GM11168 (cell line): ENCODE data around the gene ZNF519.
"Not testable (repeated sequence)": the region's sequence is repeated elsewhere in the genome, so short reads cannot be mapped to it uniquely, and the experiment has no call there.

Experiments used
- in situ Hi-C: fragments of 300-500 bp; cut with MboI; formaldehyde crosslinking; loops from one replicate; pipeline ENCODE4 v1.12.0; 2022; ENCODE audit warnings: low sequenced_read_pairs; ENCODE audit not compliant: unreplicated experiment

ZNF519 gene

DNA sequence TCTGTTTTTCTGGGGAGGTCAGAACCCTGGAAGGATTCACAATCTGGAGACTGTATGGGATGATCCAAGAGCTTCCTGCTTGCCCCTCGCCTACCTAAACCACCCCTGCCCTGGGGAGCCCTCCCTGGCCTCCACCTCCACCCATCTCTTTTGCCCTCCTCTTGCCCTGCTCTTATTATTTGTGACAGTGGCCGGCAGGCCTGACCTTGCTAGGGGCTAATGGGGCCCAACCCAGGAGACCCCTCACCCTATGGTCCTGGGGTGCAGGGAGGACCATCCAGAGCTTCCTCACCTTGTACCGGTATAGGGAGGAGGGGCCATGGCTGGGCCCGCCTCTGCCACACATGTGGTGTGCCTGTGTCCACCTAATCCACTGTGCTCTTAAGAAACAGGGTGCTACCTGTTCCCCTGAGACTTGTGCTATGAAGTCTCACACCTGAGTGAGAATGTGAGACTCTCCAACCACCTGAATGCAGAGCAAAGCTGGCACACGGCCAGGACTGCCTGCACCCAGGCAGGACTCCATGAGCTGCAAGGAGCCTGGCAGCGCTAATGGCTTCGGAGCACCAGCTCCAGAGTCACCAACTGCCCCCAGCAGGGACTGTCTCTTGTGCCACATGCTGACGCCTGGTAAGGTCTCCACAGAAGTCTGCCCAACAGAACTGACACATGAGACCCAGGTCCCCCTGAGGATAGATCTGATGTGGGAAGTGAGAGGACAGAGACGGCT is 17.1 kb upstream of the ZNF519 start:
- in situ Hi-C loops, result not testable (repeated sequence)

DNA sequence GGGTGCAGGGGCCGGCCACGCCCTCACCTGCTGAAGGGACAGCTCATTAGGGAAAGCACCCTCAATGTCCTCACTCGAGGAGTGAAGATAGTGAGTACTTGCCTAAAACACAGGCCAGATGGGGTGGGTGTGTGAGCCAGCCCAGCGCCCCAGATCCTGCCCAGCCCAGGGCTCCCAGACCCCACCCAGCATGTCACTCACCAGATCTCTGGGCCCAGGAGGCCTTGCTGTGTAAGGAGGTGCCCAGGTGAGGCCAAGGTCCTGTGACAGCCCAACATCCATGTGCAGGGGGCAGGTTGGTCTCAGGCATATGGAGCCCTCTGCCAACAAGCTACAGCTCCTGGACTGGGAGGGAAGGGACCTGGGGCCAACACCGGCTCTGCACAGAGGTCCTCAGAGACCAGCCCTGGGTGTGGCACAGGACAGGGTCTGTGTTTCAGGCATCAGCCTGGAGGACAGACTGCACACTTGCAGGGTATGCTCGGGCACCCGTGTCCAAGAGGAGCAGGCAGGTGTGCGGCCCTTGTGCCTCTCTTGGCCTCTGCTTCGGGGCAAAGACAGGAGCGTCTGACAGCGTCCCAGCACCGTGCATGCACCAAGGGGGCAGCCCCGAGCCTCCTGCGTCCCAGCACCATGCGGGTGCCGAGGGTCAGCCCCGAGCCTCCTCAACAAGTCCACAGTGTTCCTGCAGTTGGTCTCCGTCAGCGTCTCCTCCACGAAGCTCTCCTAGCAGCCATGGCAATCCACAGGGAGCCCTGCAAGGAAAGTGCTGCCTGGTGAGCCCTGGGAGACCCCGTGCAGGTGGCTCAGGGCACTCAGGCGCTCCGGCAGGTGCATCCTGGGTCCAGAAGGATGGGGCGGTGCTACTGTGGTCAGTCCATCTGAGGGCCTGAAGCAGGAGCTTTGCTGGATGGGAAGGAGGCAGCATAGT is 16.0 kb upstream of the ZNF519 start:
- in situ Hi-C loops, result not testable (repeated sequence)

DNA sequence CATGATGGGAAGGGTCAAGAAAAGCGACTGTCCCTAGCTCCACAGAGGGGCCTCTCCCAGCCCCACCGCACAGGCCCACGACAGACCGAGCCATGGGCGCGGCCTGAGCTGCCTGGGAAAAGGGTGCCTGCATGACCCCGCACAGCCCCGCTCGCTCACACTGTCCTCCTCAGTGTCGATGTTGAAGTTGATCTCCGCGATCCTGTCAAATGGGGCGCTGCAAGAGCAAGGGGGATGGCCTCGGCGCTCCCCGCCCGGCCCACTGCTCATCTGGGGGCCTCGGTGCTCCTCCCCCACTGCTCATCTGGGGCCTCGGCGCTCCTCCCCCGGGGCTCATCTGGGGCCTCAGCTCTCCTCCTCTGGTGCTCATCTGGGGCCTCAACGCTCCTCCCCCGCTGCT is 14.5 kb upstream of the ZNF519 start:
- in situ Hi-C loops, result not testable (repeated sequence)

DNA sequence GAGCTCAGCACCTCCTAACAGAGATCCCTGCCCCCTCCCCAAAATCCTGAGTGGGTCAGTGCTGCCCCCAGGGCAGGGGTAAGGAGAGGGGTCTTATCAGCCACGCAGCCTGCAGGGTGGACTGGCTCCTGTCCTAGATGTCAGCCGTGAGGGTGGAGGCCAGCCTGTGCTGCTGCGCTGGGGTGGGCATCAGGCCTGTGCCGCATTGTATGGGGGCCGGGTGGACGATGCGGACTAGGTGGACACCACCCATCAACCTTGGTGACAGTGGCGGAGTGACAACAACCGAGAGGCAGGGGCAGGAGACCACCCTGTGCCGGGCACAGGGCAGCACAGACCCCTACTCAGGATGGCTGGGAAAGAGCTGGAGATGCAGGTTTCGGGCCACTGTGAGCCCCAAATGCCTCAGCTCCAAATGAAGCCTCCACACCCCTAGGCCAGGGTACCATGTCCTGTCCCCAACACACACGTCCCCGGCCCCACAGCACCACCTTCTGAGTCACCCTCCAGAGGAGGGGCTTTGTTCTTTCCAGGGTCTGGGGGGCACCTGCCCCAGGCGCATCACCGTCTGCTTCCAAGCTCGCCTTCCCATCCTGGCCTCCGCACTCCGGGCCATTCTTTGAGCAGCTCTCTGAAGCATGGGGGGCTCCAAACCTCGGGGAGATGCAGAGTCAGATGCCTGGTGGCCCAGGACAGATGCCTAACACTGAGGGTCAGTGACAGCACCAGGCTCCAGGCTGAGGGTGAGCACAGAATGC is 13.5 kb upstream of the ZNF519 start:
- in situ Hi-C loops, result not testable (repeated sequence)

DNA sequence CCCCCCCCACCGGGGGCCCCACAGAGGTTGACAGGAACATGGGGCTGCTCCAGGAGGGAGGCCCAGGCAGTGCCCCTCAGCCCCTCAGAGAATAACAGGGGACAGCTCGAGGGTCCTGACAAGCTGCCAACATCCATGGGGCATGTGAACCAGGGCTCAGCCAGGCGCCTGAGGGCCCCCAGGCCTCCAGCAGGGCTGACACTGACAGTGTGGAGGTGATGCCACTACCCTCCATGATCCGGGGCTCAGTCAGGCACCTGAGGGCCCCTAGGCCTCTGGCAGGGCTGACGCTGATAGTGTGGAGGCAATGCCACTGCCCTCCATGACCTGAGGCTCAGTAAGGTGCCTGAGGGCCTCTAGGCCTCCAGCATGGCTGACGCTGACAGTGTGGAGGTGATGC is 12.8 kb upstream of the ZNF519 start:
- in situ Hi-C loops, result not testable (repeated sequence)

DNA sequence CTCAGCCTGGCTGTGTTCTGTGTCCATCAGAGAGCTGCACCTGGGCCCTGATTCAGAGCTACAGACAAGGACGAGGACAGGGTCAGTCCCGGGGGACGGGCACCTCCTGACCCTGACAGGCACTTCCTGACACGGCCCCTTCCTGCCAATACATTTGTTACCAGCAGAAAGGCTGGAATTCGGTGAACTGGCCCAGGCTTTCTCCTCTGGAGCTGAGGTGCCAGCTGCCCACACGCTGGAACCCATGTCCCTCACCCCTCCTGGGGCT is 12.3 kb upstream of the ZNF519 start:
- in situ Hi-C loops, result no loop called here

DNA sequence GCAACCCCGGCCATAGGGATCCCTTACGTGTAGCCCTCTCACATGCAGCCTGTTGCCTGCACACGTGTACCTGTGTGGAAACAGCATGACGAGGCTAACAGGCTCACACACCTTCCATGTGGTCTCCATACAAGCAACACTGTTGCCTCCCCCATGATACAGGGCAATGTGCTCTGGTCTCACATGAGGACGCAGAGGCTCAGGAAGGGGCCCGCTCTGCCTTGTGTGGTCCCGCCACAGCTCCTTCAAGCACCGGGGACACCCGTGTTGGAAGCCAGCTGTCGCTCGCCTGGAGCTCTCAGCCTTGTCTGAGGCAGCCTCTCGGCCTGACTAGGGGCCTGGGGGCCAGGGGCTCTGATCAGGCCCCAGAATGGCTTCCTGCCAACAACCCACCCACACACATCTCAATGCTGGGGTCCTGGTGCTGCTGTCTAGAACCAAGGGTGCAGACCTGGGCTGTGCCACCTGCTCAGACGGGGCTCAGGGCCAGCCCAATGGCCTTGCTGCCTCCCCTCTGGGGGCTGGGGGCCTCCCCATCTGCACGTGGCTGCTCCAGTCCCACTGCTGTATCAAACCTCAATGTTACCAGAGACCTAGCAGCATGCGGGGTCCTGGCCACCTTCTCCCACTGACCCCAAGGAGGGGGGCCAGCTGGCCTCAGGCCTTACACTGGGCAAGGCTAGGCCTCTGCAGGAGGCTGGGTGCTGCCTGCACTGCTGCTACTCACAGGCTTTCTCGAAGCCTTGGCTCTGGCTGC is 11.8 kb upstream of the ZNF519 start:
- in situ Hi-C loops, result not testable (repeated sequence)

DNA sequence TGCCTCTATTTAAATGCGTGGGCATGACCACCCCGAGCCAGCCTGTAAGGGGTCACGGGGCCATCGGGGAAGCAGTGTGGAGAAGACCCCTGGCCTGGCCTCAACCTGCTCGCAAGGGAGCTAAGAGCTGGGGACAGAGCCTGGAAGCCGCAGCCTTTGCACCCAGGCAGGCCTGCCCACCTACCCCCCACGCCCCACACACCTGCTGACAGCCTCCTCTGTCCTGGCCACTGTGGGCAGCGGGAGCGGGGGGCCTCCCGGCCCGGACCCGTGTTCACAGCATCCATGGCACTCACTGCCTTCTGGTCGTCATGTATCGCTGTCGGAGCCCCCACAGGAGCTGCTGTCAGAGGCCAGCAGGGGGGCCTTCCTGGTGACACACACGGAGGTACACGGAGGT is 11.2 kb upstream of the ZNF519 start:
- in situ Hi-C loops, result not testable (repeated sequence)

DNA sequence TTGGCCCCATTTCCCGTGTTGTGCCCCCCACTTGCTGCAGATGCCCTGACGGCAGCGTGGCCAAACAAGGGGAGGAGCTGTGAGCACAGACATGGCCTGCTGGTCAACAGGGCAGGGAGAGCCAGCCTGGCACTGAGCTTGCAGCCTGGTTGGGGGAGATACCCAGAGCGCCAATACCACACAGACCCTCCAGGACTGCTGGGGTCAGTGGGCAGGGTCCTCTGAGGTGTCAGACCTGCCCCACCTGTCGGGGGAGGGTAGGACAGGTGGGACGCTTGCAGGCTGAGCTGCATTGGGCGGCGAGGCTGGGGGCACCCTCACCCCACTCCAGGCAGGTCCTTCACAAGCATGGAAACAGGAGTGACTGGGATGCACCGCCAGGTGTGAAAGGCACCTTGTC is 9.9 kb upstream of the ZNF519 start:
- in situ Hi-C loops, result not testable (repeated sequence)

DNA sequence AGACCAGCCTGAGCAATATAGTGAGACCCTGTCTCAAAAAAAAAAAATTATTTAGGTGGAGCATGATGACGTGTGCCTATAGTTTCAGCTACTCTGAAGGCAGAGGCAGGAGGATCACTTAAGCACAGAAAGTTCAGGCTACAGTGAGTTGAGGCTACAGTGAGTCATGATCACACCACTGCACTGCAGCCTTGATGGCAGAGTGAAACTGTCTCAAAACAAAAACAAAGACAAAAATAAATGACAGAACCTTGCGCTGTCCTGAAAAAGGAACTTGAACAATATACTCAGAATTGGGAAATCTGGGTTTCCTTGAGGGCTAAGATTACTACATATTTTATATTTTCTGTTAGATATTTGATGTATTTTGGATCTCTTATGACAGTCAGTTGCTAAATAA is 7.3 kb upstream of the ZNF519 start:
- in situ Hi-C loops, result not testable (repeated sequence)

DNA sequence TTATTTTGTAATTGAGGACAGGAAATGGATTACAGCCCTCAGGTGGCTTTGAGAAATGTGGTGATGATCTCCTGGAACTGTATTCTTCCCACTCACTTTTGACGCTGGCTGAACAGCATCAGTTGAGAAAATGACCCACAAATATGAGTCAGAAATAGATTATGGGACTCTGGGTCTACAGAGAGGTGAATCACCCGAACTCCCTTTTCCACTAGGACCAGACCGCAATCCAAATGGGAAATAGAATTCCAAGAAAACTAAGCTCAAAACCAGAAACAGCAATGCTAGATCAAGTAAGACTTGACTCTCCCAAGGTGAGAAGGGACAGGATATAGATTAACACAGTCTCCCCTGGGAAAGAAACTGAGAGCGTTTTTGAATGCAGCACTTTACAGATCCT is 5.7 kb upstream of the ZNF519 start:
- in situ Hi-C loops, result not testable (repeated sequence)

DNA sequence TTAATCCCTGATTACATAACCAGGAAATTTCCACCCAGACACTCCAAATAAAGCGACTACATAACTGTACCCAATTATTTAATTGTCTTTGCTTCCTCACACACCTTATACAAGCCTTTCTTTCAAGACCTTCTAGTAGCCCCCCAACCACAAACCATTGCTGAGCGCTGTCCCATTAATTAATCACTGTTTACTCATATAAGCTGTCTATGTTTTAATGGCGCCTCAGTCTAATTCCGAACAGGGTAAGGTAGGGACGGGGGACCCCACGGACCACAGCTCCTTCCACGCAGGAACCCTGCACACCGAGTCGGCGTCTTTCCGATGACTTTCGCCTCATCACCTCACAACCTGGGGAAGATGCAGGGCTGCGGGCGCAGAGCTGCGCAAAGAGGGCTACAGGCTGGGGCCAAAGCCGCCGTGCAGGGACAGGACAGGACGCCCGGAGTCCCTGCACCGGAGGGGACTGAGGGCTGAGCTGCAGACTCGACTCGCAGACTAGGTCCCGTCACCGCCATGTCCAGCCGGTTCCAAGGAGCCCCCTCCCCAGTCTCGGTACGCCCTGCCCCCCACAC is 452 bp downstream of the ZNF519 start:
- in situ Hi-C loops, result not testable (repeated sequence)

DNA sequence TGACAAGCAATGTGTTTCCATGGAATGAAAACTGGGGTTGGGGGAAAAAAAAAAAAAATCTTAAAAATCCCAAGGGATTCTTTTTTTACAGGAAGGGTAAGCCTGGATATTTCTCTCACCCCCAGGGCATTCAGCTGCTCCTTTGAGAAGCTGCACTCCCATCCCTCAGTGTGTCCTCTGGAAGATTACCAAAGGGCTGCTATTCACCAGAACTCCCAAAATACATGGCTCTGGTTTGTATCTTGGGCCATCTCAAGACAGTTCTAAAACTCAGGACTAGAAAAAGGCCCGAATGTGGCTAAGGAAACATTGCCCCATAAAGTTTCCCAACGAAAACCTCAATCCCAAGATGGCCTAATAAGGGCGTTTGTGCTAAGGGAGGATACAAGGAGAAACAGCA is 1.4 kb downstream of the ZNF519 start:
- in situ Hi-C loops, result not testable (repeated sequence)

DNA sequence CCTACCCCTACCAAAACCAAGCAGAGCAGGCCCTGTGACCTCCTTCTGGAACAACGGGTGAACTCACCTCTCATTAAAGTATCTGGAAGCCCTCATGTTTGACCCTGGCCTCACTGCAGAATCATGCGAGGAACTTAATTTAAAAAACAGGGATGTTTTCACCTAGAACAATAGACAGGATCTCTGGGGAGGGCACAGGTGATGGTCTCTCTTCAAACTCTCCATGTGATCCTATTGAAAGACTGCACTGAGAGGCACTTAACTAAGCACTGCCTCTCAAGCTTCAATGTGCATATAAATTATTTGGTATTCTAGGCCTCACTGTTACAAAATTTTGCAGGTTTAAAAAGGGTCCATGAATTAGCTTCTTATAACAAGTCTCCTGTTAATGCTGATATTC is 7.5 kb downstream of the ZNF519 start:
- in situ Hi-C loops, result no loop called here

DNA sequence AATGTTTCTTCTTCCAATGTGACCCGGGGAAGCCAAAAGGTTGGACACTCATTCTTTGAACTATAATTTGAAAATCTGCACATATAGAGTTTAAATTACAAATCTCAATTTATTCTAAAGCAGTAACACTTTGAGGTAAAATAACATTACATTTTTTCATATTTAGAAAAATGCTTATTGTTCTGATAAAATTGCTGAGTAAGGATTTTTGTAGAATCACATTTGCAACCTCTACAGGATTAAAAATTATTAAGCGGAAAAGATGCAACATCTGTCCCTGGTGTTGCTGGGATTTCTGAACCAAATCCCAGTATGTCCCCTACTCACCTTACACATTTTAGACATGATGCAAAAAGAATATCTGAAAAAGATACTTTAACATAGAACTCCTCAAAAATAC is 10.1 kb downstream of the ZNF519 start:
- in situ Hi-C loops, result no loop called here

DNA sequence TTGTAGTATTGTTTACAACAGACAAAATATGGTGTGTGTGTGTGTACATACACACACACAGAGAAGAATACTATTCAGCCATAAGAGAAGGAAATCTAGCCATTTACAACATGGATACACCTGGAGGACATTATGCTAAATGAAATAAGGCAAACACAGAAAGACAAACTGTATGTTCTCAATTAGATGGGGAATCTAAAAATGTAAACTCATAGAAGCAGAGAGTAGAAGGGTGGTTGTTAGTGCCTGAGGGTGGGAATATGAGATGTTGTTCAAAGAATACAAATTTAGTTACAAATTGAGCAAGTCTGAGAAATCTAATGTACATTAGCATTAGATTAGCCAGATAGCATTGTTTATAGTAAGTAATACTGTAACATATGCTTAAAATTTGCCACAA is 11.3 kb downstream of the ZNF519 start:
- in situ Hi-C loops, result no loop called here

DNA sequence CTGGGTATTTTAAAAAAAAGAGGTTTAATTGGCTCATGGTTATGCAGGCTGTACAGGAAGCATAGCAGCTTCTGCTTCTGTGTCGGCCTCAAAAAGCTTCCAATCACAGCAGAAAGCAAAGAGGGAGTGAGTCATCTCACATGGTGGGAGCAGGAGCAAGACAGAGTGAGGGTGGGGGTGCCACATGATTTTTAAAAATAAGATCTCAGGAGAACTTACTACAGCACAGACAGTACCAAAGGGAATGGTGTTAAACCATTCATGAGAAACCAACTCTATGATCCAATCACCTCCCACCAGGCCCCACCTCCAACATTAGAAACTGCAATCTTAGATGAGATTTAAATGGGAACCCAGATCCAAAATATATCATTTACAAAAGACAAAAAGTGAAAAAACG is 14.6 kb downstream of the ZNF519 start:
- in situ Hi-C loops, result no loop called here

DNA sequence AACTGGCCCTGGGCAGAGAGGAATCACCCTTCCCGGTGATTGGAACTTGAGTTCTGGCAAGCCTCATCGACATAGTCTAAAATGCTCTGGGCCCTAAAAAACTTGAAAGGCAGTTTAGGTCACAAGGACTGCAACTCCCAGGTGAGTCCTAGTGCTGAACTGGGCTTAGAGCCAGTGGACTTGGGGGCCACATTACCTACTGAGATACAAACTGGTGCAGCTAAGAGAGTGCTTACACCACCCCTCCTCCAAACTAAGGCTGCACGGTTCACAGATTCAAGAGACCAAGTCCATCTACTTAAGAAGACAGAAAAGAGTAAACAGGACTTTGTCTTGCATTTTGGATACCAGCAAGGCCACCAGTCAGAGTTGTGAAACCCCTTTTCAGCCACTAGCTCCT is 25.3 kb downstream of the ZNF519 start:
- in situ Hi-C loops, result no loop called here

DNA sequence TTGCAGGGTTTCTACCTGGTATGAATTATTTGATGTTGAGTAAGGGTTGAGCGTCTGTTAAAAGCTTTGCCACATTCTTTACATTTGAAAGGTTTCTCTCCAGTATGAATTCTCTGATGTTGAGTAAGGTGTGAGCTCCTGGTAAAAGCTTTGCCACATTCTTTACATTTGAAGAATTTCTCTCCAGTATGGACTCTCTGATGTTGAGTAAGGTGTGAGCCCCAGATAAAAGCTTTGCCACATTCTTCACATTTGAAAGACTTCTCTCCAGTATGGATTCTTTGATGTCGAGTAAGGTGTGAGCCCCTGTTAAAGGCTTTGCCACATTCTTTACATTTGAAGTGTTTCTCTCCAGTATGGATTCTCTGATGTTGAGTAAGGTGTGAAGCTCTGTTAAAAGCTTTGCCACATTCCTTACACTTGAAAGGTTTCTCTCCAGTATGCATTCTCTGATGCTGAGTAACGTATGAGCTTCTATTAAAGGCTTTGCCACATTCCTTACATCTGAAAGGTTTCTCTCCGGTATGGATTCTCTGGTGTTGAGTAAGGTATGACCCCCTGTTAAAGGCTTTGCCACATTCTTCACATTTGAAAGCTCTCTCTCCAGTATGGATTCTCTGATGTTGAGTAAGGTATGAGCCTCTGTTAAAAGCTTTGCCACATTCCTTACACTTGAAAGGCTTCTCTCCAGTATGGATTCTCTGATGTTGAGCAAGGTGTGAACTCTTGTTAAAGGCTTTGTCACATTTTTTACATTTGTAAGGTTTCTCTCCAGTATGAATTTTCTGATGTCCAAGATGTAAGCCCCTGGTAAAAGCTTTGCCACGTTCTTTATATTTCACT is 27.1 kb downstream of the ZNF519 start:
- in situ Hi-C loops, result no loop called here
